H1 (cell line): ENCODE measurements around the gene CAMK2B. TPM values are rescaled to one million over a fixed set of nuclear protein-coding genes. Genes with fewer than 3 reads are reported as not detected.

Experiments used
- TAF7 ChIP-seq: optimal IDR thresholded peaks from 2 replicates; pipeline ENCODE3; 2011; ENCODE audit warnings: low read depth, mild to moderate bottlenecking, inconsistent platforms, low read length, moderate library complexity, borderline replicate concordance
- polyA plus RNA-seq, 7 experiments: library from polyadenylated mRNA; depleted of rRNA in 3 of 7; stranded (reverse) in 5 of 7; unstranded in 2 of 7; fragments of >200 nt in 5 of 7; fragments of 200-250 nt in 2 of 7; gene quantifications; 1 replicate in 5 of 7; 2 replicates in 1 of 7; 4 replicates in 1 of 7; pipeline versions ENCODE4 v1.2.1 to v1.2.3, GENCODE V29; 2011 to 2013; ENCODE audit warnings: missing spikeins in 2 of 7, mixed read lengths in 2 of 7
- total RNA-seq: library from RNA; stranded (reverse); fragmentation: NEBNext Ultra II Directional; extraction: Animal tissue kit (Norgen Biotek cat#: 25700); gene quantifications from 2 replicates; pipeline ENCODE4 v1.2.1, GENCODE V29; 2021

Gene CAMK2B
- total and polyA plus RNA-seq, 2 of the 8 experiments (the other 6 are each of a cell fraction or from before 2014, with no cell fraction given), result 0.05 to 0.15 TPM

- TF ChIP-seq TAF7, result no peak
Observed at GRCh38 chr7:44213877-44214388, 111.5 kb downstream of the CAMK2B start (continued).
